Liver (tissue), 9 donors: ENCODE data around the gene EDC3. TPM values are rescaled to one million over a fixed set of nuclear protein-coding genes. Genes with fewer than 3 reads are reported as not detected.

Experiments used
- DNase-seq: peaks from one replicate; pipeline ENCODE4 v3.0.0-alpha.2; 2017; ENCODE audit warnings: low spot score
- H3K27ac ChIP-seq, 2 donors: one replicate each; pipeline ENCODE4 v1.7.0; 2013; ENCODE audit warnings: inconsistent platforms in 2 of 2, low read length in 2 of 2, control low read depth in 1 of 2, low read depth in 1 of 2, mild to moderate bottlenecking in 1 of 2
- H3K27me3 ChIP-seq, 4 donors: one replicate each; pipeline versions ENCODE4 v1.6.1 to v1.7.0; 2013; ENCODE audit warnings: low read length in 3 of 4, inconsistent platforms in 1 of 4, mild to moderate bottlenecking in 1 of 4, moderate library complexity in 1 of 4; ENCODE audit not compliant: control insufficient read depth in 4 of 4, insufficient read depth in 4 of 4
- H3K36me3 ChIP-seq, 4 donors: one replicate each; pipeline versions ENCODE4 v1.6.1 to v1.7.0; 2013; ENCODE audit warnings: low read length in 3 of 4, mild to moderate bottlenecking in 3 of 4, low read depth in 1 of 4, moderate library complexity in 1 of 4; ENCODE audit not compliant: control insufficient read depth in 4 of 4, insufficient read depth in 3 of 4
- H3K4me1 ChIP-seq, 4 donors: one replicate each; pipeline versions ENCODE4 v1.6.1 to v1.7.0; 2013; ENCODE audit warnings: low read length in 3 of 4, mild to moderate bottlenecking in 3 of 4, moderate library complexity in 1 of 4; ENCODE audit not compliant: control insufficient read depth in 4 of 4, insufficient read depth in 4 of 4
- H3K4me3 ChIP-seq, 3 donors: one replicate each; pipeline versions ENCODE4 v1.6.1 to v1.7.0; 2013; ENCODE audit warnings: low read length in 3 of 3, control low read depth in 1 of 3, low read depth in 1 of 3, mild to moderate bottlenecking in 1 of 3
- H3K9ac ChIP-seq, 2 donors: one replicate each; pipeline ENCODE4 v1.7.0; 2013; ENCODE audit warnings: low read length in 2 of 2, mild to moderate bottlenecking in 2 of 2, moderate library complexity in 2 of 2, control low read depth in 1 of 2, low read depth in 1 of 2
- H3K9me3 ChIP-seq, 4 donors: one replicate each; pipeline versions ENCODE4 v1.6.1 to v1.7.0; 2013; ENCODE audit warnings: low read length in 3 of 4; ENCODE audit not compliant: control insufficient read depth in 4 of 4
- EGR1 ChIP-seq, 2 donors: IDR thresholded peaks; 2 replicates each; pipeline ENCODE4 v1.6.1; 2016 to 2018; ENCODE audit warnings: antibody characterized with exemption in 2 of 2, low read depth in 2 of 2
- FOXA1 ChIP-seq: IDR thresholded peaks from 2 replicates; pipeline ENCODE4 v1.6.1; 2016; ENCODE audit warnings: antibody characterized with exemption
- FOXA2 ChIP-seq: IDR thresholded peaks from 2 replicates; pipeline ENCODE4 v1.6.1; 2016; ENCODE audit warnings: antibody characterized with exemption
- GABPA ChIP-seq, 2 donors: IDR thresholded peaks in 1 of 2; conservative IDR thresholded peaks in 1 of 2; 2 replicates each; pipeline ENCODE4 v1.6.1; 2016; ENCODE audit warnings: antibody characterized with exemption in 2 of 2, mild to moderate bottlenecking in 1 of 2, moderate library complexity in 1 of 2
- HNF4A ChIP-seq, 2 donors: conservative IDR thresholded peaks; 2 replicates each; pipeline ENCODE4 v1.6.1; 2016; ENCODE audit warnings: antibody characterized with exemption in 2 of 2, mild to moderate bottlenecking in 2 of 2
- HNF4G ChIP-seq: IDR thresholded peaks from 2 replicates; pipeline ENCODE4 v1.6.1; 2016; ENCODE audit warnings: antibody characterized with exemption
- JUND ChIP-seq, 2 donors: IDR thresholded peaks; 2 replicates each; pipeline ENCODE4 v1.6.1; 2016; ENCODE audit warnings: antibody characterized with exemption in 2 of 2
- NR2F2 ChIP-seq: IDR thresholded peaks from 2 replicates; pipeline ENCODE4 v1.6.1; 2016; ENCODE audit warnings: antibody characterized with exemption
- RAD21 ChIP-seq, 2 donors: IDR thresholded peaks; 2 replicates each; pipeline ENCODE4 v1.6.1; 2016; ENCODE audit warnings: antibody characterized with exemption in 2 of 2, mild to moderate bottlenecking in 2 of 2
- RXRA ChIP-seq, 2 donors: IDR thresholded peaks; 2 replicates each; pipeline ENCODE4 v1.6.1; 2017 to 2018; ENCODE audit warnings: antibody characterized with exemption in 2 of 2, mild to moderate bottlenecking in 1 of 2
- SP1 ChIP-seq: IDR thresholded peaks from 2 replicates; pipeline ENCODE4 v1.6.1; 2018; ENCODE audit warnings: antibody characterized with exemption, mild to moderate bottlenecking
- TAF1 ChIP-seq: conservative IDR thresholded peaks from 2 replicates; pipeline ENCODE4 v1.6.1; 2016; ENCODE audit warnings: antibody characterized with exemption, mild to moderate bottlenecking
- YY1 ChIP-seq: IDR thresholded peaks from 2 replicates; pipeline ENCODE4 v1.6.1; 2016; ENCODE audit warnings: antibody characterized with exemption, mild to moderate bottlenecking
- WGBS: extraction: QIAGEN DNeasy Blood & Tissue Kit; methylation state at CpG from one replicate; pipeline ENCODE4 v1.1.7; 2013; 5-methylcytosine and 5-hydroxymethylcytosine counted together
- polyA plus RNA-seq, 2 donors: library from polyadenylated mRNA; stranded (reverse) in 1 of 2; unstranded in 1 of 2; fragments of 200-250 nt in 1 of 2; fragments of >200 nt in 1 of 2; fragmentation: Nextera tagmentation in 1 of 2; extraction: Ambion mirVana in 1 of 2; gene quantifications; one replicate each; pipeline versions ENCODE4 v1.2.1 to v1.2.3, GENCODE V29; 2013 to 2015
- total RNA-seq, 2 donors: library from RNA; depleted of rRNA; stranded (reverse); fragments of >200 nt; gene quantifications; one replicate each; pipeline ENCODE4 v1.2.3, GENCODE V29; 2014
- TF ChIP-seq, protein P1 (sequence below): fragments of 150-350 bp; IDR thresholded peaks from 2 replicates; pipeline ENCODE4 v1.5.1; 2017; ENCODE audit warnings: improper control_type of control experiment, low read depth, low read length; ENCODE audit not compliant: missing input control
- TF ChIP-seq, protein P2 (sequence below): IDR thresholded peaks from 2 replicates; pipeline ENCODE4 v1.6.1; 2016; ENCODE audit warnings: antibody characterized with exemption, mild to moderate bottlenecking
- TF ChIP-seq, protein P3 (sequence below): IDR thresholded peaks from 2 replicates; pipeline ENCODE4 v1.6.1; 2016; ENCODE audit warnings: antibody characterized with exemption
- TF ChIP-seq, protein P4 (sequence below): IDR thresholded peaks from 2 replicates; pipeline ENCODE4 v1.6.1; 2016; ENCODE audit warnings: antibody characterized with exemption
- TF ChIP-seq, protein P5 (sequence below): IDR thresholded peaks from 2 replicates; pipeline ENCODE4 v1.6.1; 2016; ENCODE audit warnings: antibody characterized with exemption
- donor health status: healthy.
- donor health status: healthy.
- donor health status: healthy.
- donor health status: healthy.
- donor health status: healthy.

EDC3 gene
- total and polyA plus RNA-seq, 4 donors = 5.8 to 9.5 (median 7.4) TPM

DNA sequence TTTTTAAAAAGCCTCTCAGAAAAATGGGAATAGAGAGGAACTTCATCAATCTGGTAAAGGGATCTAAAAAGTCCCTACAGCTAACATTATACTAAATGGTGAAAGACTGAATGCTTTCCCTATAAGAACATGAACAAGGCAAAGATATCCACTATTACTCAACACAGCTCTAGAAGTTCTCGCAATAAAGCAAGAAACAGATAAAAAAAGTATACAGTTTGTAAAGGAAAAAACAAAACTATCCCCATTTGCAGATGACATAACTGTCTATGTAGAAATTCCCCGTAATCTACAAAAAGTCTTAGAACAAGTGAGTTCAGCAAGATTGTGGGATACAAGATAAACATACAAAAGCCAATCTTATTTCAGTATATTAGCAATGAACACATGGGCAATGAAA lies 15.4 kb downstream of the EDC3 start:
- TF ChIP-seq RAD21 (IDR thresholded peaks at IDR 0.05) (no peak), FOXA2 (no peak), GABPA (IDR thresholded peaks at IDR 0.05 in 1 of 2, conservative IDR thresholded peaks at IDR 0.05 in 1 of 2) (no peak), YY1 (no peak), HNF4G (no peak), FOXA1 (no peak), RXRA (IDR thresholded peaks at IDR 0.05) (no peak), JUND (IDR thresholded peaks at IDR 0.05) (no peak), NR2F2 (no peak), SP1 (no peak), EGR1 (IDR thresholded peaks at IDR 0.05; ENCODE audit: low read depth in 2 of 2) (no peak), TAF1 (no peak), HNF4A (conservative IDR thresholded peaks at IDR 0.05) (no peak)
- TF ChIP-seq, protein P1, sequence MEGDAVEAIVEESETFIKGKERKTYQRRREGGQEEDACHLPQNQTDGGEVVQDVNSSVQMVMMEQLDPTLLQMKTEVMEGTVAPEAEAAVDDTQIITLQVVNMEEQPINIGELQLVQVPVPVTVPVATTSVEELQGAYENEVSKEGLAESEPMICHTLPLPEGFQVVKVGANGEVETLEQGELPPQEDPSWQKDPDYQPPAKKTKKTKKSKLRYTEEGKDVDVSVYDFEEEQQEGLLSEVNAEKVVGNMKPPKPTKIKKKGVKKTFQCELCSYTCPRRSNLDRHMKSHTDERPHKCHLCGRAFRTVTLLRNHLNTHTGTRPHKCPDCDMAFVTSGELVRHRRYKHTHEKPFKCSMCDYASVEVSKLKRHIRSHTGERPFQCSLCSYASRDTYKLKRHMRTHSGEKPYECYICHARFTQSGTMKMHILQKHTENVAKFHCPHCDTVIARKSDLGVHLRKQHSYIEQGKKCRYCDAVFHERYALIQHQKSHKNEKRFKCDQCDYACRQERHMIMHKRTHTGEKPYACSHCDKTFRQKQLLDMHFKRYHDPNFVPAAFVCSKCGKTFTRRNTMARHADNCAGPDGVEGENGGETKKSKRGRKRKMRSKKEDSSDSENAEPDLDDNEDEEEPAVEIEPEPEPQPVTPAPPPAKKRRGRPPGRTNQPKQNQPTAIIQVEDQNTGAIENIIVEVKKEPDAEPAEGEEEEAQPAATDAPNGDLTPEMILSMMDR = no peak
- TF ChIP-seq, protein P2, sequence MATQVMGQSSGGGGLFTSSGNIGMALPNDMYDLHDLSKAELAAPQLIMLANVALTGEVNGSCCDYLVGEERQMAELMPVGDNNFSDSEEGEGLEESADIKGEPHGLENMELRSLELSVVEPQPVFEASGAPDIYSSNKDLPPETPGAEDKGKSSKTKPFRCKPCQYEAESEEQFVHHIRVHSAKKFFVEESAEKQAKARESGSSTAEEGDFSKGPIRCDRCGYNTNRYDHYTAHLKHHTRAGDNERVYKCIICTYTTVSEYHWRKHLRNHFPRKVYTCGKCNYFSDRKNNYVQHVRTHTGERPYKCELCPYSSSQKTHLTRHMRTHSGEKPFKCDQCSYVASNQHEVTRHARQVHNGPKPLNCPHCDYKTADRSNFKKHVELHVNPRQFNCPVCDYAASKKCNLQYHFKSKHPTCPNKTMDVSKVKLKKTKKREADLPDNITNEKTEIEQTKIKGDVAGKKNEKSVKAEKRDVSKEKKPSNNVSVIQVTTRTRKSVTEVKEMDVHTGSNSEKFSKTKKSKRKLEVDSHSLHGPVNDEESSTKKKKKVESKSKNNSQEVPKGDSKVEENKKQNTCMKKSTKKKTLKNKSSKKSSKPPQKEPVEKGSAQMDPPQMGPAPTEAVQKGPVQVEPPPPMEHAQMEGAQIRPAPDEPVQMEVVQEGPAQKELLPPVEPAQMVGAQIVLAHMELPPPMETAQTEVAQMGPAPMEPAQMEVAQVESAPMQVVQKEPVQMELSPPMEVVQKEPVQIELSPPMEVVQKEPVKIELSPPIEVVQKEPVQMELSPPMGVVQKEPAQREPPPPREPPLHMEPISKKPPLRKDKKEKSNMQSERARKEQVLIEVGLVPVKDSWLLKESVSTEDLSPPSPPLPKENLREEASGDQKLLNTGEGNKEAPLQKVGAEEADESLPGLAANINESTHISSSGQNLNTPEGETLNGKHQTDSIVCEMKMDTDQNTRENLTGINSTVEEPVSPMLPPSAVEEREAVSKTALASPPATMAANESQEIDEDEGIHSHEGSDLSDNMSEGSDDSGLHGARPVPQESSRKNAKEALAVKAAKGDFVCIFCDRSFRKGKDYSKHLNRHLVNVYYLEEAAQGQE = no peak
- TF ChIP-seq, protein P3, sequence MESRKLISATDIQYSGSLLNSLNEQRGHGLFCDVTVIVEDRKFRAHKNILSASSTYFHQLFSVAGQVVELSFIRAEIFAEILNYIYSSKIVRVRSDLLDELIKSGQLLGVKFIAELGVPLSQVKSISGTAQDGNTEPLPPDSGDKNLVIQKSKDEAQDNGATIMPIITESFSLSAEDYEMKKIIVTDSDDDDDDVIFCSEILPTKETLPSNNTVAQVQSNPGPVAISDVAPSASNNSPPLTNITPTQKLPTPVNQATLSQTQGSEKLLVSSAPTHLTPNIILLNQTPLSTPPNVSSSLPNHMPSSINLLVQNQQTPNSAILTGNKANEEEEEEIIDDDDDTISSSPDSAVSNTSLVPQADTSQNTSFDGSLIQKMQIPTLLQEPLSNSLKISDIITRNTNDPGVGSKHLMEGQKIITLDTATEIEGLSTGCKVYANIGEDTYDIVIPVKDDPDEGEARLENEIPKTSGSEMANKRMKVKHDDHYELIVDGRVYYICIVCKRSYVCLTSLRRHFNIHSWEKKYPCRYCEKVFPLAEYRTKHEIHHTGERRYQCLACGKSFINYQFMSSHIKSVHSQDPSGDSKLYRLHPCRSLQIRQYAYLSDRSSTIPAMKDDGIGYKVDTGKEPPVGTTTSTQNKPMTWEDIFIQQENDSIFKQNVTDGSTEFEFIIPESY = no peak
- TF ChIP-seq, protein P4, sequence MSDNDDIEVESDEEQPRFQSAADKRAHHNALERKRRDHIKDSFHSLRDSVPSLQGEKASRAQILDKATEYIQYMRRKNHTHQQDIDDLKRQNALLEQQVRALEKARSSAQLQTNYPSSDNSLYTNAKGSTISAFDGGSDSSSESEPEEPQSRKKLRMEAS = no peak
- TF ChIP-seq, protein P5, sequence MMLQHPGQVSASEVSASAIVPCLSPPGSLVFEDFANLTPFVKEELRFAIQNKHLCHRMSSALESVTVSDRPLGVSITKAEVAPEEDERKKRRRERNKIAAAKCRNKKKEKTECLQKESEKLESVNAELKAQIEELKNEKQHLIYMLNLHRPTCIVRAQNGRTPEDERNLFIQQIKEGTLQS = no peak
- peaks cover 0 to 1% (median 0%) of the 10 kb centered on the region in 4 donors for H3K4me1 ChIP-seq
- DNase-seq = no peak
- H3K27ac ChIP-seq = no peak overlapping the region
- no peaks in the 10 kb centered on the region for H3K27me3 ChIP-seq
- no peak overlapping the region for H3K9ac ChIP-seq
- WGBS = 93% methylated on average over 2 of the region's 2 CpGs
- peaks cover 0 to 5% (median 0%) of the 10 kb centered on the region in 4 donors for H3K36me3 ChIP-seq
- H3K4me3 ChIP-seq = no peak overlapping the region
- H3K9me3 ChIP-seq = peaks cover 0 to 2% (median 0%) of the 10 kb centered on the region in 4 donors
